Right lobe of liver (tissue), 6 donors: ENCODE results near the gene RCL1. TPM values are rescaled to one million over a fixed set of nuclear protein-coding genes. Genes with fewer than 3 reads are reported as not detected.

ENCODE experiments used
- ATAC-seq, 4 donors: fragments of 200-7000 bp; cut with Tn5 transposase; one replicate each; pipeline ENCODE4 v1.9.1; 2020; ENCODE audit warnings: mild to moderate bottlenecking in 4 of 4, moderate library complexity in 4 of 4
- DNase-seq, 3 donors: peaks; one replicate each; pipeline ENCODE4 v3.0.0-alpha.2; 2020
- H3K27ac ChIP-seq, 3 donors: fragments of 200-600 bp; one replicate each; pipeline ENCODE4 v1.8.0; 2022
- H3K27me3 ChIP-seq, 2 donors: fragments of 200-600 bp; one replicate each; pipeline ENCODE4 v1.8.0; 2022
- H3K36me3 ChIP-seq, 4 donors: fragments of 200-600 bp; sonication (generic) in 1 of 4; one replicate each; pipeline versions ENCODE4 v1.5.1 to v1.8.0; 2017 to 2022; ENCODE audit warnings: control low read depth in 1 of 4
- H3K4me1 ChIP-seq, 4 donors: fragments of 200-600 bp; sonication (generic) in 1 of 4; one replicate each; pipeline versions ENCODE4 v1.5.1 to v1.8.0; 2017 to 2022; ENCODE audit warnings: control low read depth in 1 of 4
- H3K4me3 ChIP-seq, 3 donors: fragments of 200-600 bp; one replicate each; pipeline ENCODE4 v1.8.0; 2022
- H3K9me3 ChIP-seq, 4 donors: fragments of 200-600 bp; sonication (generic) in 1 of 4; one replicate each; pipeline versions ENCODE4 v1.5.1 to v1.8.0; 2017 to 2022; ENCODE audit warnings: control low read depth in 1 of 4
- POLR2A ChIP-seq: fragments of 450-650 bp; IDR thresholded peaks from one replicate; pipeline ENCODE4 v1.6.1; 2017; ENCODE audit warnings: antibody characterized with exemption, mild to moderate bottlenecking
- WGBS: methylation state at CpG from one replicate; pipeline ENCODE4 v1.1.6; 2018; ENCODE audit warnings: low coverage, low lambda C conversion rate; ENCODE audit not compliant: insufficient coverage; ENCODE audit errors: missing lambda C conversion rate; 5-methylcytosine and 5-hydroxymethylcytosine counted together
- intact Hi-C, 2 donors: fragments of 100-400 bp; cut with DNase I; formaldehyde crosslinking; loops; one replicate each; pipeline versions ENCODE4 v1.11.2 to v1.14.1; 2022
- total RNA-seq, 6 experiments: library from RNA; depleted of rRNA in 2 of 6; stranded (reverse); fragments of >200 nt in 2 of 6; fragmentation: NEBNext Ultra II Directional in 3 of 6; extraction: Animal tissue kit (Norgen Biotek cat#: 25700) in 3 of 6; gene quantifications; one replicate each; pipeline versions ENCODE4 v1.1.0 to v1.2.4, GENCODE V29; 2016 to 2023
- TF ChIP-seq, protein P1 (sequence below), 4 donors: fragments of 200-600 bp in 3 of 4; fragments of 450-650 bp in 1 of 4; IDR thresholded peaks; one replicate each; pipeline versions ENCODE4 v1.5.1 to v1.8.0; 2016 to 2022; ENCODE audit warnings: antibody characterized with exemption in 4 of 4, mild to moderate bottlenecking in 2 of 4
- donor health status: DM: no; HTN: yes; CAD: no.
- donor health status: DM: no; HTN: no; CAD: no.
- donor health status: DM: no; HTN: no; CAD: no.
- donor health status: DM: no; HTN: yes; CAD: no.
- donor health status: DM: no; HTN: yes; CAD: no.

RCL1 gene
- total RNA-seq, 6 experiments from 2014 or later, result 20.2 to 108 (median 63.4) TPM

DNA sequence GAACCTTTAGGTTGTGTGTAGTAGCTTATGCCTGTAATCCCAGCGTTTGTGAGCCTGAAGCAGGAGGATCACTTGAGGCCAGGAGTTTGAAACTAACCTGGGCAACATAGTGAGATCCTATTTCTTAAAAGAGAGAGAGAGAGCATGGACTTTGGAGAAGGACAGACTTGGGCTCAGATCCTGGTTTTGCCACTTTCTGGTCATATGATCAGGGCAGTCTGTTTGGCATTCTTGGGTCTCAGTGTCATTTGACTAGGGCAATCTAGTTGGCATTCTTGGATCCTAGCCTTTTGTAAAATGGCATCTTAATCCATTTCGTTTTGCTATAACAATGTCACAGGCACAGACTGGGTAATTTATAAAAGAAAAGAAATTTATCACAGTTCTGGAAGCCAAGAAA lies 28.4 kb downstream of the RCL1 start:
- no peaks in the 10 kb centered on the region for H3K9me3 ChIP-seq
- ATAC-seq (peak in 1 of 4 donors; percentile 7), DNase-seq (no peak)
- intact Hi-C loops, result no loop called here
- H3K4me3 ChIP-seq, result no peak overlapping the region
- no peaks in the 10 kb centered on the region for H3K36me3 ChIP-seq
- WGBS, result 89% methylated on average over 2 of the region's 2 CpGs
- peak overlapping the region in 2 of 3 donors; percentile 64 to 74 for H3K27ac ChIP-seq
- TF ChIP-seq, protein P1, sequence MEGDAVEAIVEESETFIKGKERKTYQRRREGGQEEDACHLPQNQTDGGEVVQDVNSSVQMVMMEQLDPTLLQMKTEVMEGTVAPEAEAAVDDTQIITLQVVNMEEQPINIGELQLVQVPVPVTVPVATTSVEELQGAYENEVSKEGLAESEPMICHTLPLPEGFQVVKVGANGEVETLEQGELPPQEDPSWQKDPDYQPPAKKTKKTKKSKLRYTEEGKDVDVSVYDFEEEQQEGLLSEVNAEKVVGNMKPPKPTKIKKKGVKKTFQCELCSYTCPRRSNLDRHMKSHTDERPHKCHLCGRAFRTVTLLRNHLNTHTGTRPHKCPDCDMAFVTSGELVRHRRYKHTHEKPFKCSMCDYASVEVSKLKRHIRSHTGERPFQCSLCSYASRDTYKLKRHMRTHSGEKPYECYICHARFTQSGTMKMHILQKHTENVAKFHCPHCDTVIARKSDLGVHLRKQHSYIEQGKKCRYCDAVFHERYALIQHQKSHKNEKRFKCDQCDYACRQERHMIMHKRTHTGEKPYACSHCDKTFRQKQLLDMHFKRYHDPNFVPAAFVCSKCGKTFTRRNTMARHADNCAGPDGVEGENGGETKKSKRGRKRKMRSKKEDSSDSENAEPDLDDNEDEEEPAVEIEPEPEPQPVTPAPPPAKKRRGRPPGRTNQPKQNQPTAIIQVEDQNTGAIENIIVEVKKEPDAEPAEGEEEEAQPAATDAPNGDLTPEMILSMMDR (IDR thresholded peaks at IDR 0.05), result no peak
- no peak for TF ChIP-seq POLR2A
- H3K27me3 ChIP-seq, result no peaks in the 10 kb centered on the region
- H3K4me1 ChIP-seq, result peaks cover 0 to 22% (median 8%) of the 10 kb centered on the region in 4 donors

DNA sequence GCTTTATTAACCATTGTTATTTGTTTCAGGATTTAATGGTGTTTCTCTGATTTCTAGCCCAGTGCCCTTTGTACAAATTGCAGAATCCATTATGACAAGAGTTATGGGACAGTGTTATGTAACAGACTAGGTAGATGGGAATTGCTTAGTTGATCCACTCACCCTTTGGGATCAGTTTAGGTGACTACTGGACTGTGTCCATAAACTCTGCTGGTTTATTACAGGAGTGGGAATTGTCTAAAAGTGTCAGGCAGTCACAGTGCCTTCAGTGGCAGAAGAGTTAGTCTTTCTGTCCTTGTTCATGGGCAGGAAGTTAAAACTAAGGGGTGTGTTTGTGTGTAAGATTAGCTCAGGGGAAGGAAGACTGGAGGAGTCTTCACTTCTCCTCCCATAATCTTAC lies 29.3 kb downstream of the RCL1 start:
- Histone ChIP-seq H3K36me3 (no peaks in the 10 kb centered on the region), H3K9me3 (no peaks in the 10 kb centered on the region), H3K4me1 (peaks cover 0 to 22% (median 8%) of the 10 kb centered on the region in 4 donors), H3K27me3 (no peaks in the 10 kb centered on the region), H3K27ac (peak overlapping the region in 2 of 3 donors; percentile 64 to 74), H3K4me3 (no peak overlapping the region)
- intact Hi-C loops, result no loop called here
- ATAC-seq (peak; percentile 87 to 94 (median 92)), DNase-seq (no peak)
- TF ChIP-seq POLR2A, result no peak
- TF ChIP-seq, protein P1 (IDR thresholded peaks at IDR 0.05), result no peak

DNA sequence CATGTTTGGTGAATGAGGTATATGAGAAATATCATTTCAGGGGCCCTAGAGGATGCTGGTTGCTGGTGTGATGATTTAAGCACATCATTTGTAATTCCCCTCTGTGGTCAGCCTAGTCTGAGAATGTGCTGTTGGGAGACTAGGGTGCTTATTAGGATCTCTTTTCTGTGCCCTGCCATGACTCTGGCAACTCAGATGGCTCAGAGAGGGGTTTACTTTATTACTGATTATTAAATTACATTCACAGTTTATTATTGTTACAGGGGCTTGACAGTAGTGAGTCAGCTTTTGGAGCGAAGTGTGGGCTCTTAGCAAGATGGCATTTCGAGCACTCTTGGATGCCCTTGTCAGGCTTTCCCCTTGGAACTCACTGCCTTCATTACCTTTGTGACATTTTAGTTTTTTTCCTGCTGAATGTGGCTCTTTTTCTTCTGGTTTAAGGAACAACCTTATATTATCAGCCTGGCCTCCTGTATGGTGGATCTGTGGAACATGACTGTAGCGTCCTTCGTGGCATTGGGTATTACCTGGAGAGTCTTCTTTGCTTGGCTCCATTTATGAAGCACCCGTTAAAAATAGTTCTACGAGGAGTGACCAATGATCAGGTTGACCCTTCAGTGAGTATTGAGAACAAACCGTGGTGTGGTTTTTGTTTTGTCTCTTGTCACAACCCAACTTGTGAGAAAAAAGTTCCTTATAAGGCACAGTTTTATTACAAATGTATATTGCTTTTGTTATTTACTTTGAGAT lies 33.8 kb downstream of the RCL1 start:
- Histone ChIP-seq H3K9me3 (no peaks in the 10 kb centered on the region), H3K27ac (no peak overlapping the region), H3K4me3 (no peak overlapping the region), H3K27me3 (no peaks in the 10 kb centered on the region), H3K36me3 (no peaks in the 10 kb centered on the region), H3K4me1 (peaks cover 0 to 36% (median 17%) of the 10 kb centered on the region in 4 donors)
- ATAC-seq (no peak), DNase-seq (no peak)
- no peak for TF ChIP-seq POLR2A
- TF ChIP-seq, protein P1 (IDR thresholded peaks at IDR 0.05), result no peak
- 95% methylated on average over 7 of the region's 7 CpGs for WGBS
- intact Hi-C loops, result no loop called here

DNA sequence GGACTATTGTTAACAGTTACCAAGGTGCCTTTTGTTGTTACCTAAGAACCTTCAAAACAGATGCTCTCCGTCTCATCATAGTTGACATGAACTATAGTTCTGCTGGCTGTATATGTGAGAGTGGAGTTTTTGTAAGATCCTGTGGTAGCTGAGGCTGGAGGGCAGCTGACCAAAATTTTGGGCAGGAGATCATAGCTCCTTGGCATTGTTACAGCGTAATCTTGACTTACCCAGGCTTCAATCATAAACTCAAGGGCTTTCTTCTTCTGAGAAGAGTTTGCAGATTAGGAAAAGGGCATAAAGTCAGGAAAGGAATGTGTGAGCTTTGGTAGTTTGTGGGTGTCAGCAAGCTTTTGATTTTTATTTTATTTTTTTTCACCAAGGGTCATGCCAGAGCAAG lies 34.5 kb downstream of the RCL1 start:
- no peaks in the 10 kb centered on the region for H3K9me3 ChIP-seq
- H3K27me3 ChIP-seq, result no peaks in the 10 kb centered on the region
- H3K4me1 ChIP-seq, result peaks cover 0 to 30% (median 14%) of the 10 kb centered on the region in 4 donors
- no peak overlapping the region for H3K4me3 ChIP-seq
- no peak for DNase-seq
- TF ChIP-seq POLR2A, result no peak
- TF ChIP-seq, protein P1 (IDR thresholded peaks at IDR 0.05), result no peak
- ATAC-seq, result no peak
- no peaks in the 10 kb centered on the region for H3K36me3 ChIP-seq
- intact Hi-C loops, result no loop called here
- H3K27ac ChIP-seq, result no peak overlapping the region
- WGBS, result 82% methylated on average over 2 of the region's 2 CpGs
